Superior temporal gyrus (tissue), 1 donor: ENCODE data around the gene NTF3.

Experiments
- DNase-seq: peaks from one replicate; pipeline ENCODE4 v3.0.0-alpha.2; 2016; ENCODE audit errors: extremely low spot score

Gene NTF3

DNA sequence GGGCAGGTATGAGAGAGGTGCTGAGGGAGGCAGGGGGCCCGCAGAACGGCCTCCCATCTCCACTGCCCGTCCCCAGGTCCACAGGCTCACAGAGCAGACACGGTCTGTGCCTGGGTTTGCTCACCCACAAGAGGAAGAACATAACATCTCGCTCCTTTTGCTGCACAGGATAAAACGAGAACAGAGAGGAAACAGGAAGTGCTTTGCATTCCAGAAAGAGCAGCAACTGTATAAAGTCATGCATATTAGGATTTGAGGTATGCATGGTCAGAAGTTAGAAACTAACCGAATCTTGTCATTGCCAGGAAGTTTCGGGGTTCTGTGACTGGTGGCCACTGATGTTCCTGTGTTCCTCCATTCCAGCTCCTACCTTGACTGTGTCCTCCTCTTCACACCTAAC lies 25.0 kb downstream of the NTF3 start:
- no peak for DNase-seq

DNA sequence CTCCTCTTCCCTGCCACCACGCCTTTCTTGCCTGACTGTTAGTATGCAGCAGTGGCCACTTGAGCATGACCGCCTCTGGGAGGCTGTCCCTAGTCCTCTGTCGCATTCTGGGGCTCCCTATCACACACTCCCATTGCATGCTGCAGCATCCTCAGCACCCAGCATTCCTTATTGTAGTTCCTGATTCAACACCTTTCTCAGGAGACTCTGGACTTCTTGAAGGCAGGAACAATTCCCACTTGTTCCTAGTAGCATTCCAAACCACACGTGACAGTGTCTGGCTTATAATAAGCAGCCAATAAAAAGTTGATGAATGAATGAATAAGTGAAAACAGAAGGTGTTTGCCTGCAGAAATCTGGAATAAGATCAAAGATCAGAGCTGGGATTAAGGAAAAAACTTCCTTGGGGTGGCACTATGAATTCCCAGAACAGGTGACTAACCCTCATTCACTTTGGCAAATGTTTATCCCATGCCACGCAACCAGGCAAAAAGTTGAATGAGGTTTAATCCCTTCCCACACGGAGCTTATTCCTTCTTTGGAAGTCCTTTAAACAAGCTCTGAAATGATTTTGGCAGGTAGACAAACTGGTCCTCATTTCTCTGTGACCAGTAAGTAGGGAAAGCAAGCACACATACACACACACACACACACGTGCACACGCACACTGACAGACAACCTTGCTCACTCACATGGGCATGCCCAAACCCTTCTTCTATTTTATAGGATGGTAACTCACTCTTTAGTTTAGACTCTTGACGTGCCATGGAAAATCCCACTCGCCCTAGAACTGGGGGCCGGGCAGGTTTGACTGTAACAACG lies 26.5 kb downstream of the NTF3 start:
- no peak for DNase-seq

DNA sequence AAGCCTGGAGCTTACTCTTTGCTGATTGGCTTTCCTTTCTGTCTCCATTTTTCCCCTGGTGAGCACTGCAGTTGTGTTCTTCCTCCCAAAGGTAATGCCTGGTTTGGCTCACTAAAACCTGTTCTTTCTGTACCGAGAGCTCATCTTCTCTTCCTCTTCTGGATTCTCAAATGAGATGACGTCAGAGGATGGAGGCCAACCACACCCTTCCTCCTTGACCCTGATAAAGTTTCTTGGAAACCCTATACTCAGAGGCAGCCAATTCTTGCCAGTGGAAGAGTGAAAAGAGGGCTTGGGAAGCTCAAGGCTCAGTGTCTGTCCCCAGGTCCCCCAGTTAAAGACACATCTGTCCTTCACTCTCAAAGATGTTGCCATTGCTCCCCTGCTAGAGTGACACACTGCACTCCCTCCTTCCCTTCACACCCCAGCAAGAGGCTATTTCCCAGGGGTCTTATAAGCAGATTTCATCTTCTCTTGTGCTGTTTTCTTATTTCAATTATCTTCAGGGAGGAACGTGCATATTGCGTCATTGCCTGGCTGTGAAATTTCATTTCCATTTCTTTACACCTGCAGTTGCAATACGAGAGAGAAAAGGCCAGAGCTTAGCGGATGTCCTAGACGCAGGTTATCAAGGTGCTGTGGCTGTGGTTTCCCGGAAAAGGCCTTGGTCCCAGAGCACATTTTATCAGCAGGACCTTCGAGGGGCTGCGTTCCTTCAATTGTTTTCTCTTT lies 27.3 kb downstream of the NTF3 start:
- DNase-seq: no peak

DNA sequence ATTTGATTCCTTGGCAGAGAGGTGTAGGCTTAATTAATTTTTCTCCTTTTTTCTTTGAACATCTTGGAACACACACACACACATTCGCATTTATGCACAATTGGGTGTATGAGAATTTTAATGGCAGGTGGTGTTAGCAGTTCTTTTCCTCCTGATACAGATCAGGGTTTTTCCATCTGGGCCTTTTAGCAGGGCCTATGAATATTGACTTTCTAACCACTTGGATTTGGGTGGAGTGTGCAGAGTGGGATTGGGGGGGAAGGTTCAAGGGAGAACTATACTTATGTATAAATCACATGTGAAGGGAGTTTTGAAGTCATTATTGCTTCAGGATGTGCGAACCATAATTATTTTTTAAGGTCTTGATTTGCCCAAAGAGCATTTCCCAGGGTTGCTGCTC lies 28.9 kb downstream of the NTF3 start:
- DNase-seq: no peak

DNA sequence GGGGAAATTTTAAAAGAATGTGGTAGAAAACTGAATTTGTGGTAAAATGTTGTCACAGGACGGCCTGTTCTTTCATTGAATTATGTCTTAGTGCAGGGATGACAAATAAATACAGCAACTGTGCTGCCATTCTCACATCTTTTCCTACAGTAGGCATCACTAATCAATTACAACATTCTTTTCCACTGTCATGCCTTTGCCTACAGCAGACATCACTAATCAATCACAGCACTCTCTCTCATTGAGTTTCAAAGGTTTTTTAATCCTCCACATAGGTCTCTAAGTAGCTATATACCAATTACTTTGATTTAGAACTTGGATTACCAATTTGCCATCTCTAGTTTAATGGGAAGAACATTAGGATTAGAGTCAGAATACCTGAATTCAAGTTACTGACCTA lies 30.1 kb downstream of the NTF3 start:
- DNase-seq: no peak

DNA sequence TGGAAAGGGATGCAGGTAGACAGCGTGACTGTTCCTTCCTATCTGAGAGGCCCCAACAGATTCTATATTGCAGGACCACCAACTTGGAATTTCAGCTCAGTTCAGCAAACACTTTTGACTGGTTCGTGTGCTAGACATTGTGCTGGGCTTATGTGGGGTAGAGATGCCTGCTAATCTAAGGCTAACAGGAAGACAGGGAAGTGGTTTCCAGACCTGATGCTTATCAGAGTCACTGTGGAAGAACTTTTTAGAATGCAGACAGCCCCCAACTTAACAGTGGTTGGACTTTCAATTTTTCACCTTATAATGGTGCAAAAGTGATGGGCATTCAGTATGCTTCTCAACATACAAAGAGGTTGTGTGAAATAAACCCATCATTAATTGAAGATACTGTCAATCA lies 32.2 kb downstream of the NTF3 start:
- DNase-seq: no peak

DNA sequence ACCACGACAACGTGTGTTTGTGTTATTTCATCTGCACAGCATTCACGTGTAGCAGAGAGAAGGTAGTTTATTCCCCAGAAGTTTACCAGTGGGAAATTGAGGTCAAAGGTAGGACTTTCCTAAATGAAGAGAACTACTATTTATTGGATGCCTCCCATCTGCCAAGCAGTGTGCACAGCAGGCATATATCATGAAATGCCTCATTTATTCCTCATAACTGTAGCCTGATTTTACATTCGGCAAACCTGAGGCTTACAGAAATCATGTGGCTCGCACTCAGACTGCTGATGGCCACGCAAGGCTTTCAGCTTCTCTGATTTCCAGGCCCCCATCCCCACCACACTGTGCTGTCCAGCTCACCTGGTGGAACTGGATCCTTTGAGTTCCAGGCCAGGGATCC lies 33.5 kb downstream of the NTF3 start:
- no peak for DNase-seq

DNA sequence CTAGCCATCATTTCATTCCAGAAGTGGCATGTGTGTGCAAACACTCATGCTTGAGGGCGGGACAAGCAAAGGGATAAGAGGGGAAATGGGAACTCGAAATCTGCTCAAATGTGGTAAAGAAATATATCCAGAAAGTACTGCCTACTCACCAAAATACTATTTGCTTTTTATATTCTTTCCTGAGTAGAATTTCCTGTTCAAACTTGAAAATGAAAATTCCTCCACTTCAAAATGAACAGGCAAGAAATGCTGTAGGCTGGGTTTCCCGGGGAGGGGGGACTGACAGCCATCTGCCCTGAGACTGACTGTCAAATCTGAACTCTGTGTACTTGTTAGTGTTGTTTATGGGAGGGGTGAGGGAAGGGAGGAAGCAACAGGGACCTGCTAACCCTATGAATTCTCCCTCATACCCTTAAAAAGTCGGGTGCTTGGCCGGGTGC lies 34.6 kb downstream of the NTF3 start:
- no peak for DNase-seq

DNA sequence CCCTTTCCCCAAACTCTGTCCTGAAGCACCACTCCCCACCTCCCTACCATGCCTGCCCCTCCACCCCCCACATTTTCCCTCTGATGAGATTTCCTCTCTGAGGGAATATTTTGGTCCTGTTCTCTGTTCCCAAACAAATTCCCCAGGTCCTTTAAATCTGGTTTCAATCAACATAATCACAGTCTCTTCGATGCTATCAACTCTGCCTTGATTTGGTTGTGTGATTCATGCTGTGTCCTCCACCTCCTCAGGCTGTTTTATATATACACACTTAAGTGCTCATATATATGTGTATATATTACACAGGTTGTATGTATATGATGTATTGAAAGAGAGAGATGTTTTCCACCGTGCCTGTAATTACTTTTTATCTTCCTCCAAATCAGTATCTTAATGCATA lies 36.0 kb downstream of the NTF3 start:
- no peak for DNase-seq

DNA sequence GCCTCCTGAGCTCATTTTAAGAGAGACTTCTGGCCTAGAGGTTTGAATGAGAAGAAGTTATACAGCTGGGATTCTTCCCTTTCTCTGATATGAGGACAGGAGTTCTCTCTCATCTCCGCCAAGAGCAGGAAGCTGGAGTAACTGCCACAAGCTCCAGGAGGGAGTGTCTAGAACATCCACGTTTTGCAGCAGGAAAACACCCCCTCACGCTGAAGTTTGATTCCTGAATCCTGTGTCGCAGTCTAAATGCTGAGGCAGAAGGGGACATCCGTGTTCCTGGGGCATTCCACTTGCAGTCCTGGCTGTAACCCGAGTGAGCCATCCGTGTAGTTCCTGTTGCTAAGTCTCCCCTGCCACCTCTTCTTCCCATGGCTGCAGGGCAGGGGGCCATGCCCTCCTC lies 38.3 kb downstream of the NTF3 start:
- DNase-seq: no peak

DNA sequence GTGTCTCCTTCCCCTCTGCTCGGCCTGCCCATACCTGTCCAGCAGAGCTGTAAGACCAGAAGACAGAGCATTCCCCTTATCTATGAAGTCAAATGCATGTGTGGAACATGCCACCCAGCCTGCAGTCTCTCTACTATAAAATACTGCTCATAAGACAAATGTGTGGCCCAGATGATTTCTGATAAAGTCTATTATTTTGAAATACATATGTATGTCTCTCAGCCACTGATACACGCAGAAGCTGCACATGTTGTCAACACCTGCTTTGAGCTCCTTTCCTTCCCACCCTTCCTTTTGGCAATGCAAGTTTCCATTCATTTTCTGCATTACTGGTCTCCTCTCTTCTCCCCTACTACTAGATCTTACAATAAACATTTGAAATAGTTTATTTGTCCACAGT lies 38.8 kb downstream of the NTF3 start:
- DNase-seq: no peak

DNA sequence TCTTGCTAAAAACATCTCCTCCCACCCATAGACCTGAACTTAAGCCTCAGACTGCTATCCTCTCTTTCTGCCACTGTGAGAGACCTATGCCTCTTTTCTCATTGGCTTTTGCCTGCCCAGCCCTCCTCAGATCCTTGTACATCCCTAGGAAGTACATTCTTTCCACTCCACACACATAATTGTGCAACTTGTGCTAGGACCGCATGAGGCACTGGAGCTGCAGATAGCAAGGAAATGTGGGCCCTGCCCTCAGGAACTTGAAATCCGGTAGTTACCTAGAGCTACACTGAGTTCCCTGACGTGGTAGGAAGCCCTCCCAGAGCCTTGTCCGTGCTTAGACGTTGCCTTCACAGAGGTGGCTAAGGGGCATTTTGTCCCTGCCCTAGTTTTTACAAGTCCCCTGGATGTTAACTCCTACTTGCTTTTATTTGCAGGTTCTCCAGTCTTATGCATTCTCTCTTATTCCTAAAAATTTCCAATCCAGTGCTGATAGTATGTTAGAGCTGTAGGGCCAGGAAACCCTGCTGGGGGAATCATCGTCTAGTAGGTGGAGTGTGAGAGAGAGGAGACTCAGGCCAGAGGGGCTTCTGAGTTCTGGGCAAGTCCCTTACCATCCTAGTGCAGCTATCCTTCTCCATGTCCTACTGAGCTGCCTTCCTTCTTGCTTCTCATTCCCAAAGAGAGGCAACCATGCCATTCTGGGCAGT lies 41.3 kb downstream of the NTF3 start:
- DNase-seq: no peak

DNA sequence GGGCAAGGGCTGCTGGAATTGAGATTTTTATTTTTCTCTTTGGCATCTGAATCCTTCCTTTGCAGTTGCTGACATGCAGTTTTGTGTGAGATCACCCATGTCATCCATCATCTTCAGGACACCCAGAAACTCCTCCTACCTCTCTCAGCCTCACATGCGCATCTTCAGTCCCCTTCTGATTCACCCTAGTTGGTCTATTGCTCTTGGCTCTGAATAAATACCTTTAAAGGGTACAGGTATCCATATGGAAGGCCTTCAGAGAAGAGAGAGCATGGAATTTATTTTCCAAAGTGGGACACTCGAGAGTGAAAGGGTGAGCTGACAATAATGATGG lies 41.8 kb downstream of the NTF3 start:
- no peak for DNase-seq

DNA sequence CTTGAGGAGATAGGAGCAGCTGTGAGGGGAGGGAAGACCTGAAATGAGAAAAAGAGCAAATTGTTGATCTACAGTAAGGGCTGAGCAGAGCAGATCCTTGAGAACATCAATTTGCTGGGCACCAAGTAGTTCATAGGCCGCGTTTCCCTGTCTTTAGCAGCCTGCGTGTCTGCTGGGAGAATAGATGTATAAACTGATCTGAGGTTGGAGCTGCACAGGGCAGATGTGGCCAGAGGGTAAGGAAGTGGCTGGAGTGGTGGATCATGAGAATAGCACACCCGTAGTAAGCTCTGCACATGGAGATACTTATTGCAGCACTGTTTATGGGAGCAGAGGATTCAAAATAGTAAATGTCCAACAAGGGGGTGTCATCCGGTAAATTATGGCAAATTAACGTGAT lies 44.4 kb downstream of the NTF3 start:
- no peak for DNase-seq

DNA sequence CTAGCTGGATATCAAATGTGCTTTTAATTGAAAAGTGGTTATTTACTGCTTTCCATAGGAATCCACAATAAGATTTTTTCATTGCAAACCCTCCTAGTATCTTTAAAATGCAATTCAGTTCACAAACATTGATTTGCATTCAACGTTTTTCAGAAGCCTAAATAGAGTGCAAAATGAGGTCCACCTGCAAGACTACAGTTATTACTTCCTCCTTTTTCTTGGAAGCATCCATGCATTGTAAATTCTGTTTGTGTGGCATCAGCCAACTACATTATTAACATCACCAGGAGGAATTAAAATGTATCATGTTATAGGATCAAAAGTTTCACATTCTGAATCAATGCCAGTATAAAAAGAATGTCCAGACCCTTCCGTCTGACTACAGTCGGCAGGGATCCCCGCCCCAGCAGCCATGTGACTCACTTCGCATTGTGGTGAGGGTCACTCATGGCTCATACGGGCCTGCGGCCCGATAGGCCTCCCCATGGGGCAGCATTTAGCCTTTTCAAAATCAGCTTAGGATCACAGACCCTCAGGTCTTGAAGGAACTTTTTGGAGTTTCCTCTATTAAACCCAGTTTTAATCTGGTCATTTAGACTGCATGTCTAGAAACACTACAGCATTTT lies 46.3 kb downstream of the NTF3 start:
- DNase-seq: no peak

DNA sequence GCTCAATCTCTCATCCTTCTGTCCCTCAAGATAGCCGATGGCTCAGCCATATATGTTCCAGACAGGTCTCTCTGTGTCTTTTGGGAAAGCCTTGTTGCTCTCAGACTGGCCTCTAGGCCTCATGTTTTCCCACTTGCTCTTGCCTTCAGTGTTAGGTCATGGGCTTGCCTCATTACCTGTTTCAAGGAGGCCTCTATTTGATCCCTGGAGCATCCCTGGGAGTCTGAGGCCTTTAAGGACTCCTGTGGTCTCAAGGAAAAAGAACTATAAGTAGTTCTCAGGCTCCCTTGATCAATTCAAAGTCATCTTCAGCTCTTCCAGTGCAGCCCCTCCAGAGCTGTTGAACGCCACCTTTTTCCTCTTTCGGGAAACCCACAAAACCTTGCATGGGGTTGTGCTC lies 47.9 kb downstream of the NTF3 start:
- DNase-seq: no peak

DNA sequence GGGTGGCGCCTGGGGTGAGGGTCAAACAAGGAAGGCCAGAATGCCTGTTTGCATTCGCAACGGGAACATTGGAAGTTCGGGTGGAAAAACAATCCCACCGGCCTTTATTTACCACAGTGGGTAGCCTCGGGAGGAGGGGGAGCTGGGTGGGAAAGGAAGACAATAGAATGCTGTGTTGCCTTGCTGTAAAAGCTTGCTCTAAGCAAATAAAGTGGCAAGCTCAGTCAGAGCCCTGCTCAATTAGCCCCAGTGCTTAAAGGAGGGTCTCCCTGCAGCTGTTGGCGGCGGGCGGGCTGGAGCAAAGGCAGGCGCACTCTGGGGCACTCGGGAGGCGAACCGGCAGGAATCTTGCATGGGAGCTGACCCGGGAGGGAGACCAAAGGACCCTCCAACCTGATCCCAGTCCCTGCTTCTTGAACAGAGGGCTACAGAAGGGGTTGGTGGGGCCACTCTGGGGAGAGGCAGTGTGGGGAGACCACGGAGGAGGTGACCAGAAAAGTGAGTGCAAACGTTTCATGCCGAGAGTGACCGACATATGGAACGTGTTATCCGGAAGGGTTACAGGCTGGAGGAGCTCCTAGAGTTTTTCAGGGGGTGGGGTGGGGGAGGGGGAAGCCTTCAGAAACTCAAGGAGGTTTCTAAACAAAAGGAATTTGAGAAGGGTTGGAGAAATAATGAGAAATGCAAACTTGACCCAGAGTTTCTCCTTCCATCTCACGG lies 48.5 kb downstream of the NTF3 start:
- DNase-seq: no peak

DNA sequence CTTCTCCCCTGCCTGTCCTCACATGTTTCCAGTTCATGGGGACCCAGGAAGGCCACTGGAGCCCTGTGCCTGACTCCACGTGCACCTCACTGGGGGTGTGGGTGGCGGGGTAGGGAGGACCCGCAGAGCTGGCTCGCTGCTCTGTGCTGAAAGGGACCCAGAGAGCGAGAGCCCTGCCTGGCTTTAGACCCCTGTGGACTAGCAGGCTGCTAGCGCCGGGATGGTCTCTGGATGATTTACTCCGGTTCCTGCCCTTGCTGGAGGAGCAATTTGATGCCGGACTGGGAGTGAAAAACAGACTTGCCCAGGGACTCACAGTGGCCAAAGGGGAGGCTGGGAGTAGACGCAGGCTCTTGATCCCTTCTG lies 49.0 kb downstream of the NTF3 start:
- DNase-seq: no peak

DNA sequence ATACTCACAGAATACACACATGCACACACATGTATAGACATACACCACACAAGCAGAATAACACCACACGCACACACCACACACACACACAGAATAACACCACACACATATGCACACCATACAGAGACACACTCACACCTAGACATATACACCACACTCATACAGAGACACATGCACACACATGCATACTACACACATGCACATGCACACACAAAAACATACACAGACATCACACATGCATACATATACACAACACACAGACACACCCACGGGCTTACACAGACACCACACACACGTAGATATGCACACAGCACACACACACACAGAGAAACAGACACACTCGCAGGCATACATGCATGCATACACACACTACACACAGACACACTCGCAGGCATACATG lies 49.7 kb downstream of the NTF3 start:
- no peak for DNase-seq

DNA sequence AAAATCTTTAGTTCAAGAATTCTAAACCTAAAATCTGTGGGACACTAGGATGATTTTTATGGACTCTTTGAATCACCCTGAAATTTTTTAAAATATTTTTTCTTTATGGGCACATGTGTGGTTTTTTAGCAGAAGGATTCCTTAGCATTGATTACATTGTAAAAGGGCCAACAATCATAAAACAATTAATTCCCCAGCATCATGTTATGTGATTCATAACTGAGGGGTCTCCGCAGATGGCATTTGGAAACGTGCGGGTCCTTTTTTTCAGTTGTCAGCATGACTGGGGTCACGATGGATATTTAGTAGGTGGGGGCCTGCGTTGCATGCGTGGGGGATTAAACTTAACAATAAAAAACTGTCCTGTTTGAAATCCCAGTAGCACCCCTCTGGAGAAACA lies 52.5 kb downstream of the NTF3 start:
- DNase-seq: no peak

DNA sequence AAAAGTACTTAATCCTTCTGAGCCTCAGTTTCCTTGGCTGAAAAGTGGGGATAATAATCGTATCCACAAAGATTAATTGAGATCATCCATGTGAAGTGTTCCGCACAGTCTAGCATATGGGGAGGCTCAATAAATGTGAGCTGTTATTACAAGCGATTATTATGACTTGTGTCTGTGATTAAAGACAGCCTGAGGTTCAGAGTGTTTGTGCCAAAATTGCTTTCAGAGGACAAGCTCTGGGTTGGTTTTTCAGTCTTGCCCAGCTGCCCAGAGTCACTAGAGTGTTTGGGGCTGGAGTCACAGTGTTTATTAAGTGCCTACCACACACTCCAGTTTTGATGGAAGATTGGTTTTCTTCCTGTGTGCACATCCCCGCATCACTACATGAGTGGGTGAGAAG lies 53.5 kb downstream of the NTF3 start:
- DNase-seq: no peak

DNA sequence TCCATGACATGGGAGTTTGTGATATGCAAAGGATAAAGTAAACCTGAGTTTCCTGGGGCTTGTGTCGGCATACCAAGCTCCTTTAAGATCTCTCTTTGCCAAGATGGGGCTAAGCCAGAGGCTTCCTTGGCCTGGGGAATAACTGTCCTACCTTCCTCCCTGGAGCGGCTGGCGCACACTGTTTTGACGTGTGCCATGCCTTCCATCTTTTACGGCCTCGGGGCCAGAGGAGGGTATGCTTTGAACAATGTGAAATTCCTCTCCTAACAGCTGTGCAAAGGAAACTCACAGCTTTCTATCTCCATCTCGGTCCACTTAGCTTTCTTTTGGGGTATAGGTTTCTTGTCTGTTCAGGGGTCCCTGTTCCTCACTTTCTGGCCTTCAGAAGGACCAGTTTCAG lies 55.2 kb downstream of the NTF3 start:
- DNase-seq: no peak
